ENCODE data around the gene SLC6A6.
"Not testable (repeated sequence)": the region's sequence is repeated elsewhere in the genome, so short reads cannot be mapped to it uniquely, and the experiment has no call there.

Gene SLC6A6

DNA sequence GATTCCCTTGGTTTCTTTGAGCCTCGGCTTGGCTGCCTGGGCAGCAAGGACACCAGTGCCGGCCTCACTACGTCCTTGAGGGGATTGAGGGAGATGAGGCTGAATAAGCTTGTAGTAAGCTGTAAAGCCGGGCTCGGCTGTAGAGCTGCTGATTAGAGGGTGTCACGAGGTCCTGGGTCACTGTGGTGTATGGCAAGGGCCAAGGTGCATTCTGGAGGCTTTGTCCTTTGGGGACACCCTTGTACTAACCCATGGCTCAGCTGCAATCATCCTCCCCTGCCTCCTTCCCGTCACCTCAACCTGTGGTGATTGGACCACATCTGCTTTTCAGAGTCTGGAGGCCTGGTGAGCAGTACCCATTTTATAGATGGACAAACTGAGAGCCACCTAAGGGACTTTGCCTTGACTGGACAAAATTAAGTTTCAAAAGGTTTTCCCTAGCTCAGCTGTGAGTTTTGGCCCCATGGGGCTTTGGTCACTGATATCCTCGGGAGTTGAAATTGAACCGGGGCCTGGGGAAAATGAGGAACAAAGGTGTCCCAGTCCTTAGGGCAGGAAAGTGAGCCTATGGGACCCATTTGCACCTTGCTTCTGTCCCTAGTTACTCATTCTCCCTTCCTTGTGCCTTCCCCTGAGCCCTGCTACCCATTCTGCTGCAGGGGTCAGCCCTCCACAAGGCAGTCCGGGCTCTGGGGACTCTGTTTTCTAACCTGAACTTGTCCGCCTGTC is 2.4 kb downstream of the SLC6A6 start:
- Histone ChIP-seq H3K4me1 (ENCODE audit: control insufficient read depth, insufficient read depth, low read length) (peaks cover 39% of the 10 kb centered on the region), H3K4me2 (ENCODE audit: low read length) (peak overlapping the region; percentile 89), H3K27me3 (ENCODE audit: control insufficient read depth, insufficient read depth, low read length) (no peaks in the 10 kb centered on the region), H3K4me3 (ENCODE audit: low read length) (peak overlapping the region; percentile 81), H3K9ac (ENCODE audit: low read depth, low read length) (peak overlapping the region; percentile 90), H3K9me3 (replicated peaks; ENCODE audit: low read length) (no peaks in the 10 kb centered on the region), H3K36me3 (ENCODE audit: insufficient read depth, low read length) (peaks cover 6% of the 10 kb centered on the region)

GRCh38 chr3:14405360-14406238 is 3.2 kb downstream of the SLC6A6 start:
- Histone ChIP-seq H3K4me2 (ENCODE audit: low read length) (peak overlapping the region; percentile 89), H3K27me3 (ENCODE audit: control insufficient read depth, insufficient read depth, low read length) (no peaks in the 10 kb centered on the region), H3K4me3 (ENCODE audit: low read length) (peak overlapping the region; percentile 81), H3K36me3 (ENCODE audit: insufficient read depth, low read length) (peaks cover 6% of the 10 kb centered on the region), H3K9ac (ENCODE audit: low read depth, low read length) (peak overlapping the region; percentile 32), H3K9me3 (replicated peaks; ENCODE audit: low read length) (no peaks in the 10 kb centered on the region), H3K4me1 (ENCODE audit: control insufficient read depth, insufficient read depth, low read length) (peaks cover 47% of the 10 kb centered on the region)

- peaks cover 55% of the 10 kb centered on the region for H3K4me1 ChIP-seq (ENCODE audit: control insufficient read depth, insufficient read depth, low read length)
These were observed 3.9 kb downstream of the SLC6A6 start for GRCh38 chr3:14406336-14406735.

DNA sequence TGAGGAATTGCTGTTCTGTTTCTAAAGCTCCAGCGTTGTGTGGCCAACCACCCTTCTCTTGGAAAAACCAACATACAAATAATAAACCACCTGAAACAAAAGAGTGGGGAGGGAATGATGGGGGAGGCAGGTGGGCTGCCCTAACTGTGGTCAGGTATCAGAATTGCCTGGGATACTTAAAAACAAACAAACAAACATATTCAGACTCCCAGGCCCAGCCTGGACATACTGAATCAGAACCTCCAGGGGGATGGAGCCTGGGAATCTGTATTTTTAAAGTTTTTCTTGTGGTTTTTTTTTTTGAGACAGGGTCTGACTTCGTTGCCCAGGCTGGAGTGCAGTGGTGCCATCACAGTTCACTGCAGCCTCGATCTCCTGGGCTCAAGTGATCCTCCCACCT is 4.4 kb downstream of the SLC6A6 start:
- H3K36me3 ChIP-seq (ENCODE audit: insufficient read depth, low read length): peaks cover 13% of the 10 kb centered on the region
- no peak overlapping the region for H3K4me3 ChIP-seq (ENCODE audit: low read length)
- no peaks in the 10 kb centered on the region for H3K9me3 ChIP-seq (replicated peaks; ENCODE audit: low read length)
- H3K4me1 ChIP-seq (ENCODE audit: control insufficient read depth, insufficient read depth, low read length): peaks cover 59% of the 10 kb centered on the region
- no peaks in the 10 kb centered on the region for H3K27me3 ChIP-seq (ENCODE audit: control insufficient read depth, insufficient read depth, low read length)
- no peak overlapping the region for H3K4me2 ChIP-seq (ENCODE audit: low read length)
- H3K9ac ChIP-seq (ENCODE audit: low read depth, low read length): no peak overlapping the region

More at GRCh38 chr3:14406336-14406735, 3.9 kb downstream of the SLC6A6 start:
- Histone ChIP-seq H3K9me3 (replicated peaks; ENCODE audit: low read length) (no peaks in the 10 kb centered on the region), H3K4me2 (ENCODE audit: low read length) (no peak overlapping the region), H3K4me3 (ENCODE audit: low read length) (no peak overlapping the region), H3K36me3 (ENCODE audit: insufficient read depth, low read length) (peaks cover 9% of the 10 kb centered on the region), H3K9ac (ENCODE audit: low read depth, low read length) (no peak overlapping the region), H3K27me3 (ENCODE audit: control insufficient read depth, insufficient read depth, low read length) (no peaks in the 10 kb centered on the region)

- Histone ChIP-seq H3K4me3 (ENCODE audit: low read length) (no peak overlapping the region), H3K4me1 (ENCODE audit: control insufficient read depth, insufficient read depth, low read length) (peaks cover 58% of the 10 kb centered on the region), H3K36me3 (ENCODE audit: insufficient read depth, low read length) (peaks cover 15% of the 10 kb centered on the region), H3K9ac (ENCODE audit: low read depth, low read length) (no peak overlapping the region), H3K4me2 (ENCODE audit: low read length) (no peak overlapping the region), H3K9me3 (replicated peaks; ENCODE audit: low read length) (no peaks in the 10 kb centered on the region), H3K27me3 (ENCODE audit: control insufficient read depth, insufficient read depth, low read length) (no peaks in the 10 kb centered on the region)
These were observed 4.8 kb downstream of the SLC6A6 start for GRCh38 chr3:14407203-14407602.

DNA sequence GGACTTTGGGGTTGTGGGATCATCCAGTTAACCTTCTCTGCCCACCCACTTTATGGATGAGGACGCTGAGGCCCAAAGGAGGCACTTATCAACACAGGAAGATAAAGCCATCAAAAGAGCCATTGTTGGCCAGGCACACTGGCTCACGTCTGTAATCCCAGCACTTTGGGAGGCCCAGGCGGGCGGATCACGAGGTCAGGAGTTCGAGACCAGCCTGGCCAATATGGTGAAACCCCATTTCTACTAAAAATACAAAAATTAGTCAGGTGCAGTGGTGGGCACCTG is 7.3 kb downstream of the SLC6A6 start:
- H3K4me2 ChIP-seq (ENCODE audit: low read length); H3K9me3 ChIP-seq (replicated peaks; ENCODE audit: low read length); H3K4me3 ChIP-seq (ENCODE audit: low read length); H3K9ac ChIP-seq (ENCODE audit: low read depth, low read length); H3K27me3 ChIP-seq (ENCODE audit: control insufficient read depth, insufficient read depth, low read length): not testable (repeated sequence)
- H3K4me1 ChIP-seq (ENCODE audit: control insufficient read depth, insufficient read depth, low read length): peaks cover 72% of the 10 kb centered on the region
- peaks cover 15% of the 10 kb centered on the region for H3K36me3 ChIP-seq (ENCODE audit: insufficient read depth, low read length)

GRCh38 chr3:14410106-14410502 is 7.7 kb downstream of the SLC6A6 start:
- peaks cover 72% of the 10 kb centered on the region for H3K4me1 ChIP-seq (ENCODE audit: control insufficient read depth, insufficient read depth, low read length)
- peaks cover 18% of the 10 kb centered on the region for H3K36me3 ChIP-seq (ENCODE audit: insufficient read depth, low read length)
- H3K9ac ChIP-seq (ENCODE audit: low read depth, low read length): peak overlapping the region; percentile 70
- no peaks in the 10 kb centered on the region for H3K27me3 ChIP-seq (ENCODE audit: control insufficient read depth, insufficient read depth, low read length)
- H3K4me2 ChIP-seq (ENCODE audit: low read length): peak overlapping the region; percentile 55
- H3K9me3 ChIP-seq (replicated peaks; ENCODE audit: low read length): no peaks in the 10 kb centered on the region
- H3K4me3 ChIP-seq (ENCODE audit: low read length): peak overlapping the region; percentile 23

DNA sequence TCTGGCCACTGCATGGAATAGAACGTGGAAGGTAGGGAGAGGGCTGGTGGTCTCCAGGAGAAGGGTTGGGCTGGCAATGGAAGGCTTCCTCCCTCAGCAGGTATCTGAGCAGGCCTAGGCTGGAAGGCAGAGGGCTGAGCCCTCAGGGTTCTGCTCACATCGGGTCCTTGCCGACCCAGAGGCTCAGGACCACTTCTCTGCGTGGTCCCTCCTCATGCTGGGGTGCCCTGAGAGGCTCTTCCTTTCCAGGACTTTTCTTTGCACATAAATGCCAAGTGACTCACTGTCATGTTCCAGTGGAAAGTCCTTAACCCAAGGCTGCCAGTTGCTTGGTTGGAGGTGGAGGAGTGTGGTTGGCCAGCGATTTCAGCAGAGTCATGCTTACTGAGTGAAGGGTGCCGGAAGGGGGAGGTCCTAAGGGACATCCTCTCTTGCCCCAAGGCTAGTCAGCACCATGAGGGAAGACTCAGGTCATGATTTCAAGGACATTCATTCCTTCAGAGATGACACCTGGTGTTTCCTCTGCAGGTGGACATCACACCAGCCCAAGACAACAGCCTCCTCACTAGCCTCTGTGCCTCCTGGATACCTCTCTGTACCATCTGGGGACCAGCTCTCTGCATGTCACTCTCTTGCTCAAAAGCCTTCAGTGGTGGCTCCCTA is 8.2 kb downstream of the SLC6A6 start:
- Histone ChIP-seq H3K4me1 (ENCODE audit: control insufficient read depth, insufficient read depth, low read length) (peaks cover 71% of the 10 kb centered on the region), H3K4me2 (ENCODE audit: low read length) (peak overlapping the region; percentile 55), H3K4me3 (ENCODE audit: low read length) (peak overlapping the region; percentile 23), H3K27me3 (ENCODE audit: control insufficient read depth, insufficient read depth, low read length) (no peaks in the 10 kb centered on the region), H3K36me3 (ENCODE audit: insufficient read depth, low read length) (peaks cover 18% of the 10 kb centered on the region), H3K9me3 (replicated peaks; ENCODE audit: low read length) (no peaks in the 10 kb centered on the region), H3K9ac (ENCODE audit: low read depth, low read length) (peak overlapping the region; percentile 70)

- Histone ChIP-seq H3K4me1 (ENCODE audit: control insufficient read depth, insufficient read depth, low read length) (peaks cover 71% of the 10 kb centered on the region), H3K4me3 (ENCODE audit: low read length) (no peak overlapping the region), H3K4me2 (ENCODE audit: low read length) (no peak overlapping the region), H3K27me3 (ENCODE audit: control insufficient read depth, insufficient read depth, low read length) (no peaks in the 10 kb centered on the region), H3K9ac (ENCODE audit: low read depth, low read length) (peak overlapping the region; percentile 34), H3K36me3 (ENCODE audit: insufficient read depth, low read length) (peaks cover 19% of the 10 kb centered on the region), H3K9me3 (replicated peaks; ENCODE audit: low read length) (no peaks in the 10 kb centered on the region)
These were observed 8.7 kb downstream of the SLC6A6 start for GRCh38 chr3:14411166-14411526.

DNA sequence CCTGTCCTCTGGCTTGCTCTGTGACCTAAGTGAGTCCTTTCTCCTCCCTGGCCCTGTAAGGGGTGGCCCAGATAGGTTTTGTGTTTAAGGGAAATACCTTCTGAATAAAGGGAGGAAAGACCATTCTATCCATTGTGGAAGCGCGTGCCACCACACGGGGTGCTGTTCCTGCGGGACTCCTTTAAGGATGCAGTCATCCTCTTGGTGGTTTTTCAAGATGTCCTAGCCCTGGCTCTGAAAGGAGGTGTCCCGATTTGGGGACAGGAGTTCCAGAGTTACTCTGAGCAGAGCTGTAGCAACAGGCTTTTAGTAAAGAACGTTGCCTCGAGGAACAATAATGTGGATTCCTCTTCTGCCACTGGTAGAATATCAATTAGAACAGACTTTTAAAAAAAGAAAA is 9.6 kb downstream of the SLC6A6 start:
- Histone ChIP-seq H3K4me1 (ENCODE audit: control insufficient read depth, insufficient read depth, low read length) (peaks cover 70% of the 10 kb centered on the region), H3K9ac (ENCODE audit: low read depth, low read length) (peak overlapping the region; percentile 2), H3K27me3 (ENCODE audit: control insufficient read depth, insufficient read depth, low read length) (no peaks in the 10 kb centered on the region), H3K4me2 (ENCODE audit: low read length) (no peak overlapping the region), H3K4me3 (ENCODE audit: low read length) (no peak overlapping the region), H3K36me3 (ENCODE audit: insufficient read depth, low read length) (peaks cover 25% of the 10 kb centered on the region), H3K9me3 (replicated peaks; ENCODE audit: low read length) (no peaks in the 10 kb centered on the region)

GRCh38 chr3:14412831-14413380 is 10.5 kb downstream of the SLC6A6 start:
- Histone ChIP-seq H3K9me3 (replicated peaks; ENCODE audit: low read length) (no peaks in the 10 kb centered on the region), H3K9ac (ENCODE audit: low read depth, low read length) (peak overlapping the region; percentile 44), H3K4me3 (ENCODE audit: low read length) (no peak overlapping the region), H3K4me1 (ENCODE audit: control insufficient read depth, insufficient read depth, low read length) (peaks cover 70% of the 10 kb centered on the region), H3K4me2 (ENCODE audit: low read length) (peak overlapping the region; percentile 54), H3K27me3 (ENCODE audit: control insufficient read depth, insufficient read depth, low read length) (no peaks in the 10 kb centered on the region), H3K36me3 (ENCODE audit: insufficient read depth, low read length) (peaks cover 25% of the 10 kb centered on the region)

Data from skeletal muscle satellite cell (primary cell).